OCI-LY3 (cell line): ENCODE data around the gene PSMB9.

Experiments used
- CTCF ChIP-seq: fragments of 200-600, 300-600 bp; sonication (generic); IDR thresholded peaks from 2 replicates; pipeline ENCODE4 v1.5.1; 2014; ENCODE audit warnings: antibody characterized with exemption, low read length, low read depth
- EZH2phosphoT487 ChIP-seq: fragments of 200-600 bp; shearing (Covaris generic); IDR thresholded peaks from 2 replicates; pipeline ENCODE4 v1.6.1; 2018; ENCODE audit warnings: antibody characterized with exemption, mixed run types, low read depth

GRCh38 chr6:32835167-32835893 is 18.7 kb upstream of the PSMB9 start:
- TF ChIP-seq CTCF = no peak
- no peak for TF ChIP-seq EZH2phosphoT487
